ENCODE data around the gene MCF2L2. TPM values are rescaled to one million over a fixed set of nuclear protein-coding genes. Genes with fewer than 3 reads are reported as not detected.

The MCF2L2 gene
- total RNA-seq, 1 experiment from 2014 or later: 3.9 TPM

DNA sequence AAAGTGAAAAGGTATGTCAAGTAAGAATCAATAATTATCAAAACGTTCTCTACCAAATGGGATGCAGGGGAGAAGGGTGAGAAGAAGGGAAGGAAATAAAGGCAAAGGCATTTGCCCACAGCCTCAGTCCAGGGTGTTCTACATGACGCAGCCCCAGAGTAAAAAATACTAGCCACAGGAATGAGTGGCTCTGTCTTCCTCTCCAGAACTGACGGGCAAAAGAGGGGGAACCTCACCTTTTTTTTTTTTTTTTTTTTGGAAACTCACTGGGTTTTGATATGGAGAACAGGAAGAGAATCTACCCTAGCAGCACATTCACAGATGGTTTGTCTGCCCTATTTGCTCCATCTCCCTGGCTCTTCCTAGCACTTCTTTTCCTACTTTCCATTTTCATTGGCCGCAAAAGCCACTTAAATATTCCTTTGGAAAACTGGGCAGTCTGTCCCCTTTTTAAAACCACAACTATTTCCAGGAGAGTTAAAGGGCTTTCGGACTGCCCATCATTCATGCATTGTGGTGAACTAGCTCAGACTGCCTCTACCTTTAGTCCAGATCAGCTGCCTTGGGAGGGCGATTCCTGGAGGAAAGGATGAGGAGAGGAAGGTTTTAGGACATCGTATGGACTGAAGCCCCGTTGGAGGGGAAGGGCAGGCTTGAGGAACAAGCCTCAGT is 147.2 kb downstream of the MCF2L2 start:
- Mint-ChIP-seq H3K27ac (ENCODE audit: unreplicated experiment) (no peak overlapping the region), H3K4me3 (ENCODE audit: unreplicated experiment) (no peak overlapping the region), H3K36me3 (ENCODE audit: insufficient read depth, unreplicated experiment) (no peaks in the 10 kb centered on the region), H3K9me3 (ENCODE audit: unreplicated experiment) (no peaks in the 10 kb centered on the region), H3K27me3 (ENCODE audit: insufficient read depth, unreplicated experiment) (no peaks in the 10 kb centered on the region), H3K4me1 (ENCODE audit: low read depth, unreplicated experiment) (no peaks in the 10 kb centered on the region)
- intact Hi-C loops (cut with micrococcal nuclease; ENCODE audit: unreplicated experiment): no loop called here
- DNase-seq: no peak
- peaks cover 3% of the 10 kb centered on the region; the same call in 1 of the 2 replicates for H3K4me1 ChIP-seq
- ChIA-PET CTCF (interaction anchor here (0.8 kb wide), 1 partner anchor 10 kb away, joined by 8 read pairs; no protein-coding TSS in a partner anchor), POLR2A (no interaction called here)
- TF ChIP-seq CTCF (IDR thresholded peaks at IDR 0.05; ENCODE audit: insufficient read depth in 1 of 2, low read depth in 1 of 2, low read length in 1 of 2, severe bottlenecking in 1 of 2, unreplicated experiment in 1 of 2): no peak
- no peaks in the 10 kb centered on the region for H3K9me3 ChIP-seq
- H3K4me3 ChIP-seq (ENCODE audit: low read depth, low read length): no peak overlapping the region
- H3K36me3 ChIP-seq (ENCODE audit: control insufficient read depth, insufficient read depth, low read length): no peaks in the 10 kb centered on the region
- no TSS peak for BruUV-seq (replicated peaks)
- H3K27me3 ChIP-seq (replicated peaks; ENCODE audit: control insufficient read depth, insufficient read depth, low read length): no peaks in the 10 kb centered on the region

GRCh38 chr3:183279371-183279770 is 149.0 kb downstream of the MCF2L2 start:
- no peak for DNase-seq
- Mint-ChIP-seq H3K4me1 (ENCODE audit: low read depth, unreplicated experiment) (no peaks in the 10 kb centered on the region), H3K36me3 (ENCODE audit: insufficient read depth, unreplicated experiment) (no peaks in the 10 kb centered on the region), H3K9me3 (ENCODE audit: unreplicated experiment) (no peaks in the 10 kb centered on the region), H3K27me3 (ENCODE audit: insufficient read depth, unreplicated experiment) (no peaks in the 10 kb centered on the region), H3K27ac (ENCODE audit: unreplicated experiment) (no peak overlapping the region), H3K4me3 (ENCODE audit: unreplicated experiment) (no peak overlapping the region)
- intact Hi-C loops (cut with micrococcal nuclease; ENCODE audit: unreplicated experiment): no loop called here
- ChIA-PET POLR2A (no interaction called here), CTCF (no interaction called here)
- Histone ChIP-seq H3K9me3 (no peaks in the 10 kb centered on the region), H3K36me3 (ENCODE audit: control insufficient read depth, insufficient read depth, low read length) (no peaks in the 10 kb centered on the region), H3K4me3 (ENCODE audit: low read depth, low read length) (no peak overlapping the region), H3K27me3 (replicated peaks; ENCODE audit: control insufficient read depth, insufficient read depth, low read length) (no peaks in the 10 kb centered on the region), H3K4me1 (no peaks in the 10 kb centered on the region)
- BruUV-seq (replicated peaks): no TSS peak
- no peak for TF ChIP-seq CTCF (IDR thresholded peaks at IDR 0.05; ENCODE audit: insufficient read depth in 1 of 2, low read depth in 1 of 2, low read length in 1 of 2, severe bottlenecking in 1 of 2, unreplicated experiment in 1 of 2)

GRCh38 chr3:183278479-183279088 is 149.8 kb downstream of the MCF2L2 start:
- no peak for DNase-seq
- ChIA-PET CTCF (no interaction called here), POLR2A (no interaction called here)
- no peaks in the 10 kb centered on the region for H3K9me3 ChIP-seq
- Mint-ChIP-seq H3K27me3 (ENCODE audit: insufficient read depth, unreplicated experiment) (no peaks in the 10 kb centered on the region), H3K9me3 (ENCODE audit: unreplicated experiment) (no peaks in the 10 kb centered on the region), H3K4me1 (ENCODE audit: low read depth, unreplicated experiment) (no peaks in the 10 kb centered on the region), H3K4me3 (ENCODE audit: unreplicated experiment) (no peak overlapping the region), H3K27ac (ENCODE audit: unreplicated experiment) (no peak overlapping the region), H3K36me3 (ENCODE audit: insufficient read depth, unreplicated experiment) (no peaks in the 10 kb centered on the region)
- no TSS peak for BruUV-seq (replicated peaks)
- no peaks in the 10 kb centered on the region for H3K36me3 ChIP-seq (ENCODE audit: control insufficient read depth, insufficient read depth, low read length)
- no peak overlapping the region for H3K4me3 ChIP-seq (ENCODE audit: low read depth, low read length)
- no peak for TF ChIP-seq CTCF (IDR thresholded peaks at IDR 0.05; ENCODE audit: insufficient read depth in 1 of 2, low read depth in 1 of 2, low read length in 1 of 2, severe bottlenecking in 1 of 2, unreplicated experiment in 1 of 2)
- no peaks in the 10 kb centered on the region for H3K27me3 ChIP-seq (replicated peaks; ENCODE audit: control insufficient read depth, insufficient read depth, low read length)
- no peaks in the 10 kb centered on the region for H3K4me1 ChIP-seq
- intact Hi-C loops (cut with micrococcal nuclease; ENCODE audit: unreplicated experiment): no loop called here

Measured in Caco-2 (cell line).